H1 (cell line): Measurements from ENCODE around the gene FBXO11. TPM values are rescaled to one million over a fixed set of nuclear protein-coding genes. Genes with fewer than 3 reads are reported as not detected.

Experiments used
- CTCF ChIA-PET: fragments of 300-600 bp; sonication (Branson Sonifier 250); formaldehyde crosslinking; loops from one replicate; lab custom pipeline; 2021; ENCODE audit not compliant: partially characterized antibody; lab: Charles Lee
- POLR2A ChIA-PET: fragments of 300-600 bp; sonication (Branson Sonifier 250); formaldehyde crosslinking; loops from one replicate; lab custom pipeline; 2021; ENCODE audit warnings: inconsistent platforms; ENCODE audit not compliant: partially characterized antibody; lab: Charles Lee
- DNase-seq, 2 experiments: peaks; one replicate each; pipeline versions ENCODE4 v3.0.0 to v3.0.0-alpha.2; 2010 to 2022; ENCODE audit warnings: low spot score in 2 of 2, low read depth in 1 of 2, mixed read lengths in 1 of 2
- FAIRE-seq: peaks from 2 replicates; lab custom pipeline; 2011; peaks lifted over from hg19 to GRCh38; lab: Jason Lieb, UNC
- H2AFZ ChIP-seq: 2 replicates; pipeline ENCODE4 v1.8.1; 2012; ENCODE audit warnings: low read length, inconsistent platforms
- H2AK5ac ChIP-seq: 2 replicates; pipeline ENCODE4 v1.6.1; 2013; ENCODE audit warnings: low read depth, low read length
- H2BK120ac ChIP-seq: replicated peaks from 2 replicates; pipeline ENCODE3; 2013; ENCODE audit warnings: low read depth, low read length, inconsistent platforms
- H2BK12ac ChIP-seq: 2 replicates; pipeline ENCODE4 v1.6.1; 2013; ENCODE audit warnings: low read depth, low read length
- H2BK15ac ChIP-seq: 2 replicates; pipeline ENCODE4 v1.6.1; 2013; ENCODE audit warnings: low read length
- H2BK20ac ChIP-seq: 2 replicates; pipeline ENCODE4 v1.6.1; 2013; ENCODE audit warnings: low read length
- H2BK5ac ChIP-seq: 2 replicates; pipeline ENCODE4 v1.6.1; 2013; ENCODE audit warnings: low read depth, low read length
- H3K14ac ChIP-seq: 2 replicates; pipeline ENCODE4 v1.6.1; 2013; ENCODE audit warnings: inconsistent platforms; ENCODE audit not compliant: insufficient read length
- H3K18ac ChIP-seq: 2 replicates; pipeline ENCODE4 v1.6.1; 2013; ENCODE audit warnings: low read length; ENCODE audit errors: extremely low read depth
- H3K23ac ChIP-seq: 2 replicates; pipeline ENCODE4 v1.6.1; 2013; ENCODE audit warnings: inconsistent platforms; ENCODE audit not compliant: insufficient read length
- H3K23me2 ChIP-seq: 2 replicates; pipeline ENCODE4 v1.6.1; 2013; ENCODE audit warnings: low read depth, low read length
- H3K27ac ChIP-seq: 2 replicates; pipeline ENCODE4 v1.6.1; 2011; ENCODE audit warnings: low read depth, low read length, inconsistent platforms
- H3K27me3 ChIP-seq, 4 experiments: replicated peaks in 1 of 4; 1 replicate in 1 of 4; 2 replicates in 3 of 4; pipeline versions ENCODE4 v1.6.1 to v1.8.1; 2011 to 2013; ENCODE audit warnings: low read length in 3 of 4, mild to moderate bottlenecking in 3 of 4, inconsistent platforms in 2 of 4, mixed read lengths in 2 of 4, moderate library complexity in 1 of 4; ENCODE audit not compliant: control insufficient read depth in 3 of 4, insufficient read depth in 3 of 4; ENCODE audit errors: extremely low read depth in 1 of 4
- H3K36me3 ChIP-seq, 4 experiments: 2 replicates each; pipeline versions ENCODE4 v1.6.1 to v1.8.1; 2011 to 2013; ENCODE audit warnings: mild to moderate bottlenecking in 4 of 4, low read length in 3 of 4, moderate library complexity in 2 of 4, control low read depth in 1 of 4, inconsistent platforms in 1 of 4; ENCODE audit not compliant: insufficient read depth in 4 of 4, control insufficient read depth in 2 of 4
- H3K4ac ChIP-seq: replicated peaks from 2 replicates; pipeline ENCODE3; 2013; ENCODE audit warnings: low read length, low read depth, mixed read lengths, inconsistent platforms; ENCODE audit not compliant: insufficient read length
- H3K4me1 ChIP-seq, 4 experiments: replicated peaks in 1 of 4; 1 replicate in 1 of 4; 2 replicates in 3 of 4; pipeline versions ENCODE4 v1.6.1 to v1.8.1; 2011 to 2013; ENCODE audit warnings: low read length in 3 of 4, inconsistent platforms in 2 of 4, mixed read lengths in 1 of 4; ENCODE audit not compliant: insufficient read depth in 4 of 4, control insufficient read depth in 3 of 4
- H3K4me2 ChIP-seq, 2 experiments: 2 replicates each; pipeline versions ENCODE4 v1.6.1 to v1.8.1; 2011 to 2013; ENCODE audit warnings: low read depth in 2 of 2, low read length in 2 of 2, control low read depth in 1 of 2, inconsistent platforms in 1 of 2, mild to moderate bottlenecking in 1 of 2; ENCODE audit not compliant: insufficient read depth in 1 of 2
- H3K4me3 ChIP-seq, 4 experiments: fragments of 200-600, 300-600 bp in 1 of 4; sonication (generic), shearing (Covaris generic), sonication (Bioruptor Twin) in 1 of 4; 2 replicates each; pipeline versions ENCODE4 v1.5.1 to v1.8.1; 2011 to 2016; ENCODE audit warnings: low read length in 4 of 4, low read depth in 3 of 4, control low read depth in 2 of 4, inconsistent platforms in 2 of 4, mild to moderate bottlenecking in 2 of 4, mixed read lengths in 1 of 4, moderate library complexity in 1 of 4; ENCODE audit not compliant: insufficient read depth in 2 of 4; ENCODE audit errors: extremely low read depth in 1 of 4
- H3K56ac ChIP-seq: replicated peaks from 2 replicates; pipeline ENCODE3; 2013; ENCODE audit warnings: low read depth, mild to moderate bottlenecking, mixed read lengths, low read length, inconsistent platforms; ENCODE audit not compliant: insufficient read length
- H3K79me1 ChIP-seq: 2 replicates; pipeline ENCODE4 v1.6.1; 2013; ENCODE audit warnings: low read depth, low read length, control low read depth
- H3K79me2 ChIP-seq, 2 experiments: 2 replicates each; pipeline versions ENCODE4 v1.6.1 to v1.8.1; 2012 to 2013; ENCODE audit warnings: low read length in 2 of 2, mild to moderate bottlenecking in 2 of 2, inconsistent platforms in 1 of 2; ENCODE audit not compliant: insufficient read depth in 2 of 2, control insufficient read depth in 1 of 2
- H3K9ac ChIP-seq, 4 experiments: replicated peaks in 1 of 4; 1 replicate in 1 of 4; 2 replicates in 3 of 4; pipeline versions ENCODE4 v1.6.1 to v1.8.1; 2011 to 2013; ENCODE audit warnings: low read depth in 3 of 4, low read length in 3 of 4, control low read depth in 2 of 4, mild to moderate bottlenecking in 2 of 4, moderate library complexity in 2 of 4, inconsistent platforms in 1 of 4; ENCODE audit errors: extremely low read depth in 1 of 4
- H3K9me3 ChIP-seq, 2 experiments: 2 replicates each; pipeline versions ENCODE4 v1.6.1 to v1.8.1; 2012 to 2013; ENCODE audit warnings: mild to moderate bottlenecking in 2 of 2, moderate library complexity in 2 of 2, control low read depth in 1 of 2, inconsistent platforms in 1 of 2, low read depth in 1 of 2, low read length in 1 of 2, mixed read lengths in 1 of 2; ENCODE audit not compliant: insufficient read depth in 2 of 2
- H4K20me1 ChIP-seq, 2 experiments: replicated peaks in 1 of 2; 2 replicates each; pipeline versions ENCODE3 to v1.8.1; 2011 to 2013; ENCODE audit warnings: inconsistent platforms in 2 of 2, low read length in 2 of 2, mild to moderate bottlenecking in 1 of 2; ENCODE audit not compliant: insufficient read depth in 2 of 2, control insufficient read depth in 1 of 2
- H4K5ac ChIP-seq: 2 replicates; pipeline ENCODE4 v1.6.1; 2013; ENCODE audit warnings: low read length, low read depth, mixed read lengths, inconsistent platforms; ENCODE audit not compliant: insufficient read length
- H4K8ac ChIP-seq: 2 replicates; pipeline ENCODE4 v1.8.0; 2013; ENCODE audit warnings: mild to moderate bottlenecking, moderate library complexity, low read length, inconsistent platforms; ENCODE audit not compliant: insufficient read depth; ENCODE audit errors: extremely low read depth
- H4K91ac ChIP-seq: replicated peaks from 2 replicates; pipeline ENCODE3; 2013; ENCODE audit warnings: low read length, mixed read lengths, inconsistent platforms; ENCODE audit not compliant: insufficient read length
- EP300 ChIP-seq, 2 experiments: IDR thresholded peaks; 1 replicate in 1 of 2; 2 replicates in 1 of 2; pipeline ENCODE4 v1.6.1; 2011 to 2012; ENCODE audit warnings: low read depth in 2 of 2, low read length in 2 of 2, mild to moderate bottlenecking in 2 of 2, borderline replicate concordance in 1 of 2, inconsistent platforms in 1 of 2, moderate library complexity in 1 of 2
- POLR2AphosphoS5 ChIP-seq: IDR thresholded peaks from 2 replicates; pipeline ENCODE4 v1.6.1; 2011; ENCODE audit warnings: low read depth, low read length
- WGBS, 2 experiments: shearing (Covaris generic) in 1 of 2; methylation state at CpG; one replicate each; pipeline versions ENCODE4 v1.1.6 to v1.1.7; 2013 to 2015; ENCODE audit warnings: low lambda C conversion rate in 2 of 2, mixed read lengths in 2 of 2, inconsistent platforms in 1 of 2, low coverage in 1 of 2, missing lambda C conversion rate in 1 of 2; ENCODE audit not compliant: insufficient replicate concordance in 2 of 2, insufficient coverage in 1 of 2, insufficient read length in 1 of 2; ENCODE audit errors: extremely low coverage in 1 of 2, missing lambda C conversion rate in 1 of 2; 5-methylcytosine and 5-hydroxymethylcytosine counted together
- polyA plus RNA-seq, 7 experiments: library from polyadenylated mRNA; depleted of rRNA in 3 of 7; stranded (reverse) in 5 of 7; unstranded in 2 of 7; fragments of >200 nt in 5 of 7; fragments of 200-250 nt in 2 of 7; gene quantifications; 1 replicate in 5 of 7; 2 replicates in 1 of 7; 4 replicates in 1 of 7; pipeline versions ENCODE4 v1.2.1 to v1.2.3, GENCODE V29; 2011 to 2013; ENCODE audit warnings: missing spikeins in 2 of 7, mixed read lengths in 2 of 7
- total RNA-seq: library from RNA; stranded (reverse); fragmentation: NEBNext Ultra II Directional; extraction: Animal tissue kit (Norgen Biotek cat#: 25700); gene quantifications from 2 replicates; pipeline ENCODE4 v1.2.1, GENCODE V29; 2021

The FBXO11 gene
- total and polyA plus RNA-seq, 2 of the 8 experiments (the other 6 are each of a cell fraction or from before 2014, with no cell fraction given): 21.7 to 57.3 TPM

DNA sequence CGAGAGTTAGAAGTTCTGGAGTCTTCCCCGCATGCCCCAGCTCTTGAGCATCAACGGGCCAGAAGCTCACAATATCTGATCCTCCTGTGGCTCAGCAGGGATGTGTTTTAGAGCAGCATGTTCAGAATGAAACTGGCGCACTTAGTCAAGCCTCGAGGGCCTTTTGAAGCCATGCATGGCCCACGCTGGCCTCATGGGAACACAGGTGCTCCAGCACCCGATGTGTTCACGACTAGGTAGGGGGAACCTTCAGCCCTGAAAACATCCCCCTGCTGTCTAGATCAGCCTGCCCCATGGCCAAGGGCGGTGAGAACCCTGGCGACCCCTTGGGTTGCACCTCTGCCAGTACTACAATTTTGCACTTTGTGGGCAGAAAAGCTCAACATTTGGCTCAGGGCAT lies 90.5 kb downstream of the FBXO11 start:
- no peak overlapping the region for H2BK120ac ChIP-seq
- H3K9me3 ChIP-seq: no peaks in the 10 kb centered on the region
- peak; percentile 20; the same call in 1 of the 2 replicates for TF ChIP-seq POLR2AphosphoS5
- no peak for TF ChIP-seq EP300 (IDR thresholded peaks at IDR 0.05; ENCODE audit: borderline replicate concordance in 1 of 2, low read depth in 2 of 2, low read length in 2 of 2)
- no peak overlapping the region for H2AK5ac ChIP-seq
- H2BK20ac ChIP-seq: no peak overlapping the region
- POLR2A ChIA-PET: interaction anchor here (0.9 to 2.2 kb wide), 5 partner anchors 10 to 33 kb away, joined by 3 to 6 read pairs (median 4); partner anchors contain the start of gene MSH6
- no peak overlapping the region for H3K56ac ChIP-seq
- H2BK12ac ChIP-seq: no peak overlapping the region
- peaks cover 10 to 58% (median 22%) of the 10 kb centered on the region in 4 experiments; a peak in 7 of 8 replicates for H3K36me3 ChIP-seq
- H4K8ac ChIP-seq: no peak overlapping the region
- no peaks in the 10 kb centered on the region for H3K23me2 ChIP-seq
- no peak overlapping the region for H3K4me2 ChIP-seq
- no peak overlapping the region for H3K23ac ChIP-seq
- H3K27me3 ChIP-seq: no peaks in the 10 kb centered on the region
- peaks cover 0 to 2% of the 10 kb centered on the region in 2 experiments for H4K20me1 ChIP-seq
- no peak overlapping the region for H2BK15ac ChIP-seq
- no peaks in the 10 kb centered on the region for H3K79me1 ChIP-seq
- H3K4me1 ChIP-seq: no peaks in the 10 kb centered on the region
- H3K27ac ChIP-seq: no peak overlapping the region
- H3K79me2 ChIP-seq: no peaks in the 10 kb centered on the region
- CTCF ChIA-PET: interaction anchor here (0.8 kb wide), 1 partner anchor 12 kb away, joined by 3 read pairs; no protein-coding TSS in a partner anchor
- H3K9ac ChIP-seq: no peak overlapping the region
- H4K5ac ChIP-seq: no peak overlapping the region
- H4K91ac ChIP-seq: no peak overlapping the region
- WGBS, 2 experiments: 93% methylated on average over 10 of the region's 10 CpGs; no CpG with 5 or more reads in 1 of the 2 experiments
- no peak overlapping the region for H3K4ac ChIP-seq
- DNase-seq (no peak), FAIRE-seq (no peak)
- no peak overlapping the region for H3K14ac ChIP-seq
- H2AFZ ChIP-seq: no peak overlapping the region
- no peak overlapping the region for H3K18ac ChIP-seq
- H3K4me3 ChIP-seq: no peak overlapping the region
- H2BK5ac ChIP-seq: no peak overlapping the region
